GM12891 (cell line): ENCODE data around the gene CDC7.
"Not testable (repeated sequence)": the region's sequence is repeated elsewhere in the genome, so short reads cannot be mapped to it uniquely, and the experiment has no call there.

ENCODE experiments used
- DNase-seq: peaks from one replicate; pipeline ENCODE4 v3.0.0; 2011; ENCODE audit warnings: low spot score; ENCODE audit not compliant: insufficient read length
- FAIRE-seq: peaks from 2 replicates; lab custom pipeline; 2011; peaks lifted over from hg19 to GRCh38; lab: Jason Lieb, UNC
- PAX5 ChIP-seq: IDR thresholded peaks from 2 replicates; pipeline ENCODE4 v1.6.1; 2011; ENCODE audit warnings: low read length, moderate library complexity, mild to moderate bottlenecking; ENCODE audit not compliant: insufficient read depth, severe bottlenecking
- POLR2A ChIP-seq: IDR thresholded peaks from 2 replicates; pipeline ENCODE4 v1.6.1; 2011; ENCODE audit warnings: low read depth, low read length, control low read depth
- POLR2AphosphoS5 ChIP-seq: IDR thresholded peaks from 2 replicates; pipeline ENCODE4 v1.6.1; 2011; ENCODE audit warnings: low read depth, low read length, control low read depth
- POU2F2 ChIP-seq: IDR thresholded peaks from 2 replicates; pipeline ENCODE4 v1.6.1; 2011; ENCODE audit warnings: low read depth, mild to moderate bottlenecking, control low read depth, low read length, moderate library complexity
- SPI1 ChIP-seq: IDR thresholded peaks from 2 replicates; pipeline ENCODE4 v1.6.1; 2011; ENCODE audit warnings: low read depth, low read length, control low read depth
- TAF1 ChIP-seq: IDR thresholded peaks from 2 replicates; pipeline ENCODE4 v1.6.1; 2011; ENCODE audit warnings: low read depth, low read length, control low read depth

Gene CDC7

DNA sequence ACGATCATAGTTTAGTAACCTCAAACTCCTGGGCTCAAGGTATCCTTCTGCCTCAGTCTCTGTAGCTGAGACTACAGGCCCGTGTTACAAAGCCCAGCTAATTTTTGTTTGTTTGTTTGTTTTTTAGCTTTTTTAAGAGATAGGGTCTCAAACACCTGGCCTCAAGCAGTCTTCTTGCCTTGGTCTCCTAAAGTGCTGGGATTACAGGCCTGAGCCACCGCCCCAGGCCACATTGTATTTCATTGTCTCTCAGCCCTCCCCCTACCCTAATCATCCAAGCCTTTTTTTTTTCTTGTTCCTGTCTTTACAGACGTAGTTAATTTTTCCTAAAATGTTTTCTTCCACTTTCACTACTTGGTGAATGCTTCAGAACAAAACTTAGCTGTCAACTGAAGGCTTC, 5.4 kb downstream of the CDC7 start:
- FAIRE-seq (peak; percentile 48), DNase-seq (no peak)
- TF ChIP-seq POU2F2 (no peak), SPI1 (no peak), POLR2AphosphoS5 (no peak), TAF1 (no peak), PAX5 (no peak), POLR2A (no peak)

DNA sequence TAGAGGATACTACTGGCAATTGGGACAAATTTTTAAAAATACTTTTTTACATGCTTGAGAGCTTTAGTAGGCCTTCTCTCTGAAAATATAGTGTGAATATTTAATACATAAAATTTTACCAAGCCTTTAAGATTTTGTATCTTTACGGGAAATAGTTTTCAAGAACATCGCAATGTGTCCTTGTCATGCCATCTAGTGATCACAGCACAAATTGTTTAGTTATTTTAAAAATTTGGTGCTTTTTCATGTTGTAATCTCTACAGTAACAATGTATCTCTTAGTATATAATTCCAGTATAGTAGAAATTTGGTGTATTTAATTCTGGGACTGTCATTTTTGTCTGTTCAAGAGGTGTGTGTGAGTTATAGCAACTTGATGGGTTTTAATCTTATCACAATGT, 6.7 kb downstream of the CDC7 start:
- TF ChIP-seq TAF1 (no peak), PAX5 (no peak), POLR2A (no peak), POLR2AphosphoS5 (no peak), SPI1 (no peak)
- no peak for FAIRE-seq

DNA sequence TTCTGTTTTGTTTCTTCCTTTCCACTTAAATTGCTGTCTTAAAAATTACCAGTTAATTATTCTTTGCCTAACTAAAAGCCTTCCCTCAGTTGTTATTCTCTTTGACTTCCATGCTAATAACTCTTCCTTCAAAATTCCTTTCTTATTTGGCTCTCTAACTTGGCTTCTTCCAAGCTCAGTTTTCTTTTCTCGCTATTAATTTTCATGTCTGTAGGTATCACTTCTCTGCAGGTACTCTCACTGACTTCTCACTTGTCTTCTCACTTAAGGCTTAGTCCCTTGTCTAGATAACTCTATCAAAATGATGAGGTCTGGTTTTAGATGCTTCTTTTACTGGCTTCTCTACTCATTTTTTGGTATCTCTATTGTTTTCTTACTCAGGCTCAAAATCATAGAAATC, 10.1 kb downstream of the CDC7 start:
- FAIRE-seq (no peak), DNase-seq (no peak)
- no peak for TF ChIP-seq TAF1
- TF ChIP-seq POLR2AphosphoS5: no peak
- TF ChIP-seq POLR2A: no peak
- TF ChIP-seq SPI1: no peak
- no peak for TF ChIP-seq POU2F2
- TF ChIP-seq PAX5: no peak

More for the DNA sequence above, 6.7 kb downstream of the CDC7 start:
- DNase-seq: no peak

DNA sequence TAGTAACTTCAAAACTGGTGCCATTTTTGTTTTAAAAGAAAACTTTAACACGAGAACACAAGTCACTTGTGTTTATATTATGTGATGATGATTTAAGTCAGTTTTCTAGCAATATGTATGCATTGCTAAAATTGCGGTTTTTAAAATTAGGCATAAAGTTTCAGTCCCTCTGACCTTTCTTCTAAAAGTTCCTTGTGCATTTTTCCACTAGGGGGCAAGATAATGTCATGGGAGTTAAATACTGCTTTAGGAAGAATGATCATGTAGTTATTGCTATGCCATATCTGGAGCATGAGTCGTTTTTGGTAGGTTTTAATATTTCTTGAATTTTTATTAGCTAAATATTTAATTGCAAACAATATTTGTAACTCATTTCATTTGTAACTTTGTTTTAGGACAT, 10.7 kb downstream of the CDC7 start:
- TF ChIP-seq PAX5 (no peak), POLR2A (no peak), POU2F2 (no peak), POLR2AphosphoS5 (no peak), TAF1 (no peak), SPI1 (no peak)
- DNase-seq (no peak), FAIRE-seq (no peak)

DNA sequence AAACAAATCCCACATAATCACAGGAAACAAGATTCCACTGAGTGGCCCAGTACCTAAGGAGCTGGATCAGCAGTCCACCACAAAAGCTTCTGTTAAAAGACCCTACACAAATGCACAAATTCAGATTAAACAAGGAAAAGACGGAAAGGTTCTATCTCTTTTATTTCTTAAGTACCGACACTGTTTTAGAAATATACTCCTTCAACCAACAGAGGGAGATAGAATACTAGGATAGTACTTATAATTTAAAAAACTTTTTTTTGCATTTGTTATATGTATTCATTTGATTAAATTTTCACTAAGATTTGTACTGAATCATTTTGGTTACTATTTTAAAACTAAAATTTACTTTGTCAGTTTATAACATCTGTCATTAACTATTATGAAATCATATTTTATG, 12.5 kb downstream of the CDC7 start:
- TF ChIP-seq TAF1 (no peak), POLR2AphosphoS5 (no peak), PAX5 (no peak), SPI1 (no peak), POLR2A (no peak), POU2F2 (no peak)
- DNase-seq (no peak), FAIRE-seq (no peak)

DNA sequence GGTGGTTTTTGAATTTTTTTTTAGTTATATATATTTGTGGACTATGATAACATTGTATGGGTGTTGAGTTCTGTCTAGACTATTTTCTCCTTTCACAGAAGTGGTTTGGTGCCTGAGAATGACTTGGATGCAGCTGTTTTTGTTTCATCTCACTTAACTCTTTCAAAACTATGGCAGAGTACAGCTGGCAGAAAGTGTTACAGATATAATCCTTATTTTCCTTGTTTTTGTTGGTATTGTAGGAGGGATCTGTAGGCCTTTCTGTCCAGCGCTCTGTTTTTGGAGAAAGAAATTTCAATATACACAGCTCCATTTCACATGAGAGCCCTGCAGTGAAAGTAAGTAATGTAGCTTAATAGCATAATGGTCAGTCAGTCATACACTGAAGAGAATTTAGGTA, 13.1 kb downstream of the CDC7 start:
- TF ChIP-seq PAX5: no peak
- no peak for TF ChIP-seq POU2F2
- TF ChIP-seq SPI1: no peak
- TF ChIP-seq POLR2AphosphoS5: no peak
- no peak for TF ChIP-seq TAF1
- TF ChIP-seq POLR2A: no peak
- DNase-seq: no peak
- no peak for FAIRE-seq

DNA sequence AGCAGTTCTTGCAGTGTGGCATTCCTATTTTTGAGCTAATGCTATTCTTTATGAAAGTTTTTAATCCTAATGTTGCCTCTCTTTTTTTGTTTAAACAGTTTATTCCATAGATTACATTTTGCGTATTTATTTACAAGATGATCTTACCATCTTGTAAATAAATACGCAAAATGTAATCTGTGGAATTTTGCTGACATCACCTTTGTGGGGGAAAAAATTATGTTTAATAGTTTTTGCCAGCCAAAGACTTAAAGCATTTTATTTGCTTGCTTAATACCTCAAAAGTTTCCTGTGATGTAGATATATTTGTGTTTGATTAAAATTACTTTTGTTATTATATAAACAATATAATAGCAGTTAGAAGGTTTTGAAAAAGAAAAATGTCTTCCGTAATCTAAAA, 15.3 kb downstream of the CDC7 start:
- FAIRE-seq (no peak), DNase-seq (no peak)

DNA sequence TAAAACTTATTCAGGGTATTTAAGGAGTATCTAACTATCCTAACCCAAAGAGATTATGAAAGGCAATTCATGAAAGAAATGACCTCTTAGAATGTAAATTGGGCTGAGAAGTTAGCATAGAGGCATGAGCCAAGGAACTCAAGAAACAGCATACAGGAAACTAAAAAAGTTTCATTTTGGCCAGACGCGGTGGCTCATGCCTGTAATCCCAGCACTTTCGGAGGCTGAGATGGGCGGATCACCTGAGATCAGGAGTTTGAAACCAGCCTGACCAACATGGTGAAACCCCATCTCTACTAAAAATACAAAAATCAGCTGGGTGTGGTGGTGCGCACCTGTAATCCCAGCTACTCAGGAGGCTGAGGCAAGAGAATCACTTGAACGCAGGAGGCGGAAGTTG, 16.0 kb downstream of the CDC7 start:
- not testable (repeated sequence) for DNase-seq, FAIRE-seq

More for the DNA sequence above, 15.3 kb downstream of the CDC7 start:
- TF ChIP-seq TAF1 (no peak), POU2F2 (no peak), POLR2A (no peak), SPI1 (no peak), POLR2AphosphoS5 (no peak), PAX5 (no peak)

DNA sequence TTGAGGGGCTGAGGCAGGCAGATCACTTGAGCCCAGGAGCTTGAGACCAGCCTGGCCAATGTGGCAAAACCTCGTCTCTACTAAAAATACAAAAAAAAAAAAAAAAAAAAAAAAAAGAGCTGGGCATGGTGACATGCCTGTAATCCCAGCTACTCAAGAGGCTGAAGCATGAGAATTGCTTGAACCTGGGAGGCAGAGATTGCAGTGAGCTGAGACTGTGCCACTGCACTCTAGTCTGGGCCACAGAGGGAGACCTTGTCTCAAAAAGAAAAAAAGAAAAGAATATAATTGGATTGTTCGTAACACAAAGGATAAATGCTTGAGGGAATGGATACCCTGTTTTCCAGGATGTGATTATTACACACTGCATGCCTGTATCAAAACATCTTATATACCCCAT, 18.5 kb downstream of the CDC7 start:
- not testable (repeated sequence) for FAIRE-seq, DNase-seq

DNA sequence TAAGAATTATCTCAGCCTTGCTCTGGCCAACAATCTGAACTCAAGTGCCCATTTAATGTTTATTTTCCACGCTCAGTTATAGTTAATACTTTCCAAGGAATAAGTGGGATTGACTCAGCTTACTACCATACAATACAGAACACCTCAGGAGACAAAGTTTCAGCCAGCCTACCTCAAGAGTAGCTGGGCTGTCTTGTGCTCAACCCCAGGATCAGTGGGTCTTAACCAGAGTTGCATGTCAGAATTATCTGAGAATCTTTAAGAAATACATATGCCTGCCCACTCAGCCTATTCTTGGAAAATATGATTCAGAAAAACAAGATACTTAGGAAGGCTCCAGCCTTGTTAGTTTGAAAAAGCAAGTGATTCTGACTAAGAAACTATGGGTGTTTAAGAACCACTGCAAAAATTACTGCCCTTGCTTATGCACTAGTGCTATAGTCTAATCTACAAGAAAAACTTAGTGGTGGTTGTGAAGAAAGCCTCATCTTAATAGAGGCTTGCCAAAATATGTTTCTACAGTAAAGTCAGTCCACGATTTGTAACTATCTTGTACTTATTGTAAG, 20.4 kb downstream of the CDC7 start:
- DNase-seq: no peak
- TF ChIP-seq PAX5: no peak
- TF ChIP-seq POLR2A: no peak
- no peak for TF ChIP-seq POU2F2
- no peak for TF ChIP-seq POLR2AphosphoS5
- no peak for TF ChIP-seq SPI1
- no peak for TF ChIP-seq TAF1
- no peak for FAIRE-seq

DNA sequence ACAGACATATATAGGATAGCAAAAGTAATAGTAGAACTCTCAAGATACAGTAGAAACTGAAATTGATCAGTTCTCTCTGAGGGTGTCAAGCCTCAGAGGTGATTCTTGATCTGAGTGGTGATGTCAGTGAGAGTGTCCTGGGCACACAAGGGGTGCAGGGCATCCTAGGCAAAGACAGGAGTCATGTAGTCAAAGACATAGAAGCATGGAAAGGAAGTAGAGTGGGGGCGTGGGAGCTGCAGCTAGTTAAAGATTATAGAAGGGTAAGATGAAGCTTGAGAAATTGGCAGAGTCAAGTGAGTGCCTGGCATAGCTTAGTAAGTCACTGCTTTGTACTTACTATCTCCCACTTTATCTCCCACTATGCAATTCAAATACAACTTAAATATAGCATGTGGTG, 22.8 kb downstream of the CDC7 start:
- 0 out of 2 replicates have a peak, but pooled peaks have one; percentile 16 for TF ChIP-seq SPI1
- TF ChIP-seq TAF1: no peak
- DNase-seq: no peak
- peak; percentile 80 for FAIRE-seq
